GM12892 (cell line): Measurements from ENCODE around the gene TRIM58.

Source experiments
- POLR2A ChIP-seq: IDR thresholded peaks from 2 replicates; pipeline ENCODE4 v1.6.1; 2011; ENCODE audit warnings: low read depth, low read length, control low read depth
- POLR2AphosphoS5 ChIP-seq: IDR thresholded peaks from 2 replicates; pipeline ENCODE4 v1.6.1; 2011; ENCODE audit warnings: low read depth, low read length, control low read depth
- TAF1 ChIP-seq: IDR thresholded peaks from 2 replicates; pipeline ENCODE4 v1.6.1; 2011; ENCODE audit warnings: low read depth, mild to moderate bottlenecking, control low read depth, low read length, borderline replicate concordance

GRCh38 chr1:247924868-247925267, 67.9 kb downstream of the TRIM58 start, which contains the start of gene OR2AJ1:
- TF ChIP-seq POLR2AphosphoS5 (no peak), POLR2A (no peak), TAF1 (no peak)
